ENCODE data around the gene SYT15. TPM values are rescaled to one million over a fixed set of nuclear protein-coding genes. Genes with fewer than 3 reads are reported as not detected.
A peak's percentile ranks its signal among the peaks of the same experiment; 100 is the strongest.
"Not testable (repeated sequence)": the region's sequence is repeated elsewhere in the genome, so short reads cannot be mapped to it uniquely, and the experiment has no call there.

The SYT15 gene
- total RNA-seq, 1 donor from 2014 or later: 1.8 TPM

- H3K36me3 Mint-ChIP-seq (ENCODE audit: low read depth); H3K4me1 Mint-ChIP-seq; intact Hi-C loops (cut with micrococcal nuclease); H3K4me3 Mint-ChIP-seq; H3K27ac Mint-ChIP-seq; H3K9me3 Mint-ChIP-seq; H3K27me3 Mint-ChIP-seq: not testable (repeated sequence)
- DNase-seq: peak; percentile 34
Measured at GRCh38 chr10:46581997-46582396, 3.1 kb downstream of the SYT15 start.

DNA sequence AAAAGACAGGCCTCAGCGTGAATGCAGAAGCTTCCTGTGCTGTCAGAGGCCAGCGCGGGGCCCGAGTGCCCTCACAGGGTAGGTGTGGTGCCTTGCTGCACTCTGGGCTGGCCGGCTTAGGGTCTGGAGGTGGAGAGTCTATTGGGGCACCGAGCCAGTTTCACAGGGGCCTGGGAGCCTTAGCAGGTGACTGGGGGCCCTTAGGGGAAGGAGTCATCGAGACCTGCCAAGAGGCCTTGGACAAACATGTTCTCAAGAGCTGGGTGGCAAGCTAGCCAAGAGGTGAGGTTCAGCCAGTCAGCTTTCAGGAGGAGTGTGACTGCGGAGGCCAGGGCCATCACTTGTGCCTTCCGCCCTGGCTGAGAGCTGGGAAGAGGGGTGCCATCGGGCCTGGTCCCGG, 3.6 kb downstream of the SYT15 start:
- H3K27me3 Mint-ChIP-seq; H3K4me3 Mint-ChIP-seq; H3K36me3 Mint-ChIP-seq (ENCODE audit: low read depth); H3K4me1 Mint-ChIP-seq; intact Hi-C loops (cut with micrococcal nuclease); H3K9me3 Mint-ChIP-seq; H3K27ac Mint-ChIP-seq: not testable (repeated sequence)
- DNase-seq: peak; percentile 2

GRCh38 chr10:46584196-46584595, 5.3 kb downstream of the SYT15 start:
- intact Hi-C loops (cut with micrococcal nuclease); H3K4me1 Mint-ChIP-seq; H3K27ac Mint-ChIP-seq; H3K4me3 Mint-ChIP-seq; H3K36me3 Mint-ChIP-seq (ENCODE audit: low read depth); H3K9me3 Mint-ChIP-seq; H3K27me3 Mint-ChIP-seq: not testable (repeated sequence)
- peak; percentile 37 for DNase-seq

DNA sequence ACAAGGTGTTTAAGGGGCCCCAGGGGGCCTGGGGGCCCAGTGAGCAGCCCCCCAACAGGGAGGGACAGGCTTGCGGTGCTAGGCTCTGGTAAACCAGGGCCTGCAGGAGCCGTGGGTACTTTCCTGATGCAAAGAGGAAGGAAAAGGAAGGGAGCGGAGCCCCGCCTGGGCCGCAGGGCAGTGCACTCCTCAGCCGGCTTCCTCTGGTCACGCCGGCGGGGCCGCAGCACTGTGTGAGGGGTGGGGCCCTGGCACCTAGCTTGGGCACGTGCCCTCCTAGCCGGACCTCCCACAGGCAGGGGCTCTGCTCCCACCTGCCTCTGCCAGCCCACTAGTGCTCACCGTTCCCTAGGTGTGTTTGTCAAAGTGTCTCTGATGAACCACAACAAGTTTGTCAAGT, 6.3 kb downstream of the SYT15 start:
- H3K9me3 Mint-ChIP-seq; H3K36me3 Mint-ChIP-seq (ENCODE audit: low read depth); H3K4me1 Mint-ChIP-seq; intact Hi-C loops (cut with micrococcal nuclease); H3K4me3 Mint-ChIP-seq; DNase-seq; H3K27me3 Mint-ChIP-seq; H3K27ac Mint-ChIP-seq: not testable (repeated sequence)

- DNase-seq; H3K27ac Mint-ChIP-seq; H3K27me3 Mint-ChIP-seq; H3K4me3 Mint-ChIP-seq; H3K4me1 Mint-ChIP-seq; H3K36me3 Mint-ChIP-seq (ENCODE audit: low read depth); intact Hi-C loops (cut with micrococcal nuclease); H3K9me3 Mint-ChIP-seq: not testable (repeated sequence)
Measured at GRCh38 chr10:46587546-46587945, 8.6 kb downstream of the SYT15 start.

DNA sequence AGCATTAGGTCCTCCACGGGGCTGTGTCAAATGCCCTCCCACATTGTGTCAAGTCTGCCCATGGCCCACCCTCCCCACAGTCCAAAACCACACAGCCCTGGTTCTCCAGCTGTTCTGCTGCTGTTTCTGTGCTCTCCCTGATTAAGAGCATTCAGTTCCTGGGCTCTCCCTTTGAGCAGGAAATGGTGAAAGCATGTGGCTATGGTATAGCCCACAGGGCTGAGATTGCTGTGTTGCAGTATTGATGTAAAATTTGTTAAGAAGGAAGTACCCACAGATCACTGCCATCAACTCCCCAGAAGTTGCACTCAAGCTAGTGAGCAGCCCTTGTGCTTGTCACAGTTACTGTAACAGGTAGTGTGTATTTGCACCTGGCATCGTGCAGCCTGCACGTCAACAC, 9.3 kb downstream of the SYT15 start:
- H3K36me3 Mint-ChIP-seq (ENCODE audit: low read depth); H3K27me3 Mint-ChIP-seq; H3K9me3 Mint-ChIP-seq; H3K4me1 Mint-ChIP-seq; H3K4me3 Mint-ChIP-seq; H3K27ac Mint-ChIP-seq; intact Hi-C loops (cut with micrococcal nuclease): not testable (repeated sequence)
- peak; percentile 24 for DNase-seq

- H3K9me3 Mint-ChIP-seq; DNase-seq; intact Hi-C loops (cut with micrococcal nuclease): not testable (repeated sequence)
Measured at GRCh38 chr10:46589589-46589988, 10.7 kb downstream of the SYT15 start.

GRCh38 chr10:46591053-46591452, 12.1 kb downstream of the SYT15 start:
- H3K36me3 Mint-ChIP-seq (ENCODE audit: low read depth); H3K4me1 Mint-ChIP-seq; intact Hi-C loops (cut with micrococcal nuclease); H3K4me3 Mint-ChIP-seq; H3K27ac Mint-ChIP-seq; H3K9me3 Mint-ChIP-seq; DNase-seq; H3K27me3 Mint-ChIP-seq: not testable (repeated sequence)

More at GRCh38 chr10:46589589-46589988, 10.7 kb downstream of the SYT15 start:
- not testable (repeated sequence) for H3K4me1 Mint-ChIP-seq; H3K27me3 Mint-ChIP-seq; H3K36me3 Mint-ChIP-seq (ENCODE audit: low read depth); H3K4me3 Mint-ChIP-seq; H3K27ac Mint-ChIP-seq

DNA sequence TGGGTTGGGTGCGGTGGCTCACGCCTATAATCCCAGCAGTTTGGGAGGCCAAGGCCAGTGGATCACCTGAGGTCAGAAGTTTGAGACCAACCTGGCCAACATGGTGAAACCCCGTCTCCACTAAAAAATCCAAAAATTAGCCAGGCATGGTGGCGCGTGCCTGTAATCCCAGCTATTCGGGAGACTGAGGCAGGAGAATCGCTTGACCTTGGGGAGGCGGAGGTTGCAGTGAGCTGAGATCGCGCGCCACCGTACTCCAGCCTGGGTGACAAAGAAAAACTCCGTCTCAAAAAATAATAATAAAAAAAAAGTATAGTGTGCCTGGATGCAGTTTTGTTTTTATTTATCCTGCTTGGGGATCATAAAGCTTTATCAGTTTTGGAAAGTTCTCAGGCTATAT, 14.4 kb downstream of the SYT15 start:
- peak; percentile 13 for DNase-seq
- intact Hi-C loops (cut with micrococcal nuclease); H3K4me1 Mint-ChIP-seq; H3K27ac Mint-ChIP-seq; H3K4me3 Mint-ChIP-seq; H3K27me3 Mint-ChIP-seq; H3K9me3 Mint-ChIP-seq; H3K36me3 Mint-ChIP-seq (ENCODE audit: low read depth): not testable (repeated sequence)

GRCh38 chr10:46594453-46595063, 15.6 kb downstream of the SYT15 start:
- H3K27me3 Mint-ChIP-seq; H3K9me3 Mint-ChIP-seq; DNase-seq; H3K4me1 Mint-ChIP-seq; intact Hi-C loops (cut with micrococcal nuclease); H3K36me3 Mint-ChIP-seq (ENCODE audit: low read depth); H3K27ac Mint-ChIP-seq; H3K4me3 Mint-ChIP-seq: not testable (repeated sequence)

GRCh38 chr10:46596570-46596969, 17.6 kb downstream of the SYT15 start:
- H3K4me3 Mint-ChIP-seq; H3K4me1 Mint-ChIP-seq; H3K27me3 Mint-ChIP-seq; H3K9me3 Mint-ChIP-seq; H3K36me3 Mint-ChIP-seq (ENCODE audit: low read depth); H3K27ac Mint-ChIP-seq; intact Hi-C loops (cut with micrococcal nuclease): not testable (repeated sequence)
- DNase-seq: peak; percentile 62

DNA sequence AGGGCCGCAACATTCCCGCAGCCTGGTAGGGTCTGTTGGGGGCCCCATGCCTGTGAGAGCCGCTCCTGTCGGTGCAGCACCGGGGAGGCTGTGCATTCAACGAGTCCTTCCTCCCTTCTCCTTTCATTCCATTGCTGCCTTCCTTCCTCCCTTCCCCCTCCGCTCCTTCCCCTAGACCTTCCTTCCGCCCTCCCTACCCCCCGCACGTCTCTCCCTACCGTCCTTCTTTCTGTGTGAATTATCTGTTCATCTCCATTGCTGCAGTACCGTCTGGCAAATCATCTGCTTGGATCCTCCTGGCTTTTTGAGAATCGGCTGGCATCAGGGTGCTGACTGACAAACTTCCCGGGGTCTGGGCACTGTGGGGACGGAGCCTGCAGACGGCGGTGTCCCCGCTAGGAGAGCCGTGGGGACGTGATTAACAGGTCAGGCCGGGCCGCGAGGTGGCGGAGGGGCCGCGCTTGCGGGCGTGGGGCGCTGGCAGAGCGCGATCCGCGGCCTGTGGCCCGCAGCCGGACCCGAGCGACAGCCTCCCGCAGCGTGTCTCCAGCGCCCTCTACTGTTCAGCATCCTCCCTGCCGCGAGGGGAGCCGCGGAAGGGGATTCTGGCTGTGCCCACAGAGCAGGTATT, 18.8 kb downstream of the SYT15 start:
- H3K27me3 Mint-ChIP-seq; H3K27ac Mint-ChIP-seq; H3K4me1 Mint-ChIP-seq; H3K9me3 Mint-ChIP-seq; H3K36me3 Mint-ChIP-seq (ENCODE audit: low read depth); intact Hi-C loops (cut with micrococcal nuclease): not testable (repeated sequence)
- peak; percentile 78 for DNase-seq
- peak overlapping the region; percentile 72 for H3K4me3 Mint-ChIP-seq

DNA sequence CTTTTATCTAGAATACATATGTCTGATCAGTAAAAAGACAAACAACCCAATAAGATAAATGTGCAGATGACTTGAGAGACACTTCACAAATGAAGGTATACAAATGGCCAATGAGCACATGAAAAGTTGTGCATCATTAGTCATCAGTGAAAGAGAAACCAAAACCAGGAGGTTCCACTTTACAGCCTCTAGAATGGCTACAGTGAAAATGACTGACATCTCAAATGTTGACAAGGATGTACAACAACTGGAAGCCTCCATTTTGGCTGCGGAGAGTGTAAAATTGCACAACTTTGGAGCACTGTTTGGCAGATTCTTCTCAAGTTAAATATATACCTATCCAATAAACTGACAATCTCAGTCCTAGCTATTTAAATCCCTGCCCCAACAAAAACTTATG, 21.6 kb downstream of the SYT15 start:
- intact Hi-C loops (cut with micrococcal nuclease); H3K27me3 Mint-ChIP-seq; H3K36me3 Mint-ChIP-seq (ENCODE audit: low read depth); H3K4me3 Mint-ChIP-seq; H3K4me1 Mint-ChIP-seq; H3K27ac Mint-ChIP-seq; H3K9me3 Mint-ChIP-seq: not testable (repeated sequence)
- peak; percentile 62 for DNase-seq

GRCh38 chr10:46615540-46615939, 36.6 kb downstream of the SYT15 start:
- H3K36me3 Mint-ChIP-seq (ENCODE audit: low read depth); intact Hi-C loops (cut with micrococcal nuclease); DNase-seq; H3K4me1 Mint-ChIP-seq; H3K9me3 Mint-ChIP-seq; H3K27ac Mint-ChIP-seq; H3K27me3 Mint-ChIP-seq; H3K4me3 Mint-ChIP-seq: not testable (repeated sequence)

- H3K27me3 Mint-ChIP-seq; DNase-seq; intact Hi-C loops (cut with micrococcal nuclease); H3K27ac Mint-ChIP-seq; H3K4me3 Mint-ChIP-seq; H3K4me1 Mint-ChIP-seq; H3K9me3 Mint-ChIP-seq; H3K36me3 Mint-ChIP-seq (ENCODE audit: low read depth): not testable (repeated sequence)
Measured at GRCh38 chr10:46616227-46616626, 37.3 kb downstream of the SYT15 start.

All from activated CD4-positive, alpha-beta T cell treated with anti-CD3 and anti-CD28 coated beads, Interleukin-2, amount 10 ng/mL, durations not matched to agents 24 days and 14 days (primary cell).